SKM-1 treated with dmso at 0.1 percent for 144 hours (cell line): ENCODE measurements around the gene HOMER2.

ENCODE experiments used
- DNase-seq: peaks from one replicate; lab custom pipeline; 2025; ENCODE audit not compliant: unreplicated experiment; lab: John Stamatoyannopoulos, UW

HOMER2 gene

DNA sequence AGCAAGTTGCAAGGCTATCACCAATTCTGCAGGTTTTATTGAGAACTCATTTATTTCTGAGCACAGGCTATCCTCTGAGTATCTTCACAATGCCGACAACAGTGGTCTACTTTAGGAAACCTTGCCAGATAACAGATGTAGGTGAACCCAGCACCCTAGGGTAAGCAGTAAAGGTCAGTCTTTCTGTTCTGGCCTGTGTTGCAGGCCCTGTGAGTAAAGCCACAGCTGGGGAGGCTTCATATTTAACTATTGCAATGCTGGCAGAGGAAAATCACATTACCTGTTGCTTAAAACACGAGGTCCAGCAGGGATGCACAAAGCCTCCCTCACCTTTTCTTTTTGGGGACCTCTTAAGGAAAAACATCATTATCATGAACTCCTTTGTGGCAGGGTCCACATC, 87.6 kb downstream of the HOMER2 start:
- no peak for DNase-seq

DNA sequence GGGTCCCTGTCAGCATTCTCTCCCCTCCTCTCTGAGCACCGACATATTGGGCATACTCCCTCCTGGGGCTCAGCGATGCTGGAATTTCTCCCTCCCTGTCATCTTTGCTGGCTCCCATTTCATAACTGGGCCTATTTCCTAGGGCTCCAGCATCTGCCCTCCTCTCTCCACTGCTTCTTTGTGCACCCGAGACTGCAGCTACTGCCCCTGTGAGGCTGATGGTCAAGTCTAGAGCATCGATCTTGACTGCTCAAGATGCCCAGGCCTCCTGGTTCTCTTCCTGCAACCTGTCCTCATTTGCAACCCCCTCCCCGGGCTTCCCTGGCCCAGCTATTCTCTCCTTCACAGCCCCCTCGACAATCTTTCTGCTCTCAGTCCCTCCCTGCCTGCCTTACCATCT, 89.6 kb downstream of the HOMER2 start:
- DNase-seq, result no peak

DNA sequence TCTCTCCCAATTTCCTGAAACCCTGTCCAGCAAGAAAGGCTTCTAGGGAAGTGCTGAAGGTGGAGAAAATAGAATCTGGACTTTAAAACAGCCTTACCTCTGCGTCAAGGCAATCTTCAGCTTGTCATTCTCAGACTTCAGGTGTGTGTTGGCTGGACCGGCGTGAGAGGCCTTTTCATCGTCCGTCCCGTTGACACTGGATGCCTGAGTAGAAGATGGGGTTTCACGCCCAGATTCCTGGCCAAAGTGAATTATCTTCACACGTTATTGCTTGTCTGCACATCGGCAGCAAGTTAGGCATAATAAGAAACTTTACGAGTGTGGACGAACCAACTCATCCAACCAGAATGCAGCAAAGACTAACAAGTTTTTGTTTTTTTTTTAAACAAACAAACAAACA, 93.6 kb downstream of the HOMER2 start:
- no peak for DNase-seq

DNA sequence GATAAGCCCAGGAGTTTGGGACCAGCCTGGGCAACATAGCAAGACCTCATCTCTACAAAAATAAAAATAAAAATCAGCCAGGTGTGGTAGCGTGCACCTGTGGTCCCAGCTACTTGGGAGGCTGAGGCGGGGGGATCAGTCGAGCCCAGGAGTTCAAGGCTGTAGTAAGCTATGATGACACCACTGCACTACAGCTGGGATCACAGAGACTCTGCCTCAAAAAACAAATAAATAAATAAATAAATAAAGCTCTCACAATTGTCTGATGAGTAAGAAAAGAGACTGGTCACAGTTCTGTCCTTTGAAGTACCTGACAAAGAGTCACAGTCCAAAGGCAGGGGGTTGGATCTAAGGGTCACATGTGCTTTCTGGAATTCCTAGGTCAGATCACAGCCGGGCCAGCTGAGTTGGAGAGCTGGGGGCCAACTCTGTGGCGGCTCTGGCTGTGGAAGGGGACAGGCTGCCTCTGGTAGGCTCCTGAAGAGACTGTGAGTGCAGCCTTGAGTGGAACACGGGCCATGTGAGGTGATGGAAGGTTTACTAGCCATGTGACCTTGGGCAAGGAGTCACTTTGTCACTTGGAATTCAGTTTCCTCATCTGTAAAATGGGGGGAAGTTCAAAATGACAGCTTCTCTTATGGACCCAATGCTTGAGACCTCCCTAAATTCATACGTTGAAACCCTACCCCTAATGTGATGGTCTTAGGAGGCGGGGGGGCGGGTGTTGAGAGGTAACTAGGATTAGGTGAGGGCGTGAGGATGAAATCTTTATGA, 95.9 kb downstream of the HOMER2 start:
- DNase-seq, result no peak

DNA sequence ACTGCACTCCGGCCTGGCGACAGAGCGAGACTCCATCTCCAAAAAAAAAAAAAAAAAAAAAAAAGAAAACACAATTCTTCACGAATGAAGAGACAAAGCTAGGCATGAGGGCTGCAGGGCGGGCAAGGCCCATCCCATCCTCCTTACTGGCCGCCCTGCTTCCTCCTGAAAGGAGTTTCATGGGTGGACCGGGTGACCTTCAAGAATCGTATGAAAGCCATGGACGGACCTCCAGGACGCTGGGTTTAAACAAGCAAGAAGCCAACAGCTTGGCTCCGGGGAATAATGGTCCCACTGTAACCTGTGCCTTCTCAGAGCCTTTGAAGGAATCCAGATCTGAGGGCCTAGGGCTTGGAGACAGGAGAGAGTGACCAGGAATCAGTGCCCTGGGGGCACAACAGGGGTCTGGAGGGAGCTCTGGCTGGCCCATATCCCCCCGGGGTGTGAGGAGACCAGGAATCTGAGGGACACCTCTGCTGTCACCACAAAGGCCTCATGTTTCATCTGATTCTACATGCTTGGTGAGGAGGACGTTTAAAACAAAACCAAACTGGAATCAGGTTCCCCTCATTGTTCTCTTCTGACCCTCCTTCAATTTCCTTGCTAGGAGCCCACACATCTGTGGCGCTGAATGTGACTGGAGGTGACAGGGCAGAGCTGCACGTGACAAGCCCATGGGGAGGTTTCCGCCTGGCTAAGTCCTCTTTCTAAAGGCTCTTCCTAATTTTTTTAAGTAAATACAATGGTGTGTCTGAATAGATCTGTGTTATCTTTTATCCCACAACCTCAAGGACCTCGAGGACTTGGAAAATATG, 97.0 kb downstream of the HOMER2 start:
- DNase-seq, result no peak

DNA sequence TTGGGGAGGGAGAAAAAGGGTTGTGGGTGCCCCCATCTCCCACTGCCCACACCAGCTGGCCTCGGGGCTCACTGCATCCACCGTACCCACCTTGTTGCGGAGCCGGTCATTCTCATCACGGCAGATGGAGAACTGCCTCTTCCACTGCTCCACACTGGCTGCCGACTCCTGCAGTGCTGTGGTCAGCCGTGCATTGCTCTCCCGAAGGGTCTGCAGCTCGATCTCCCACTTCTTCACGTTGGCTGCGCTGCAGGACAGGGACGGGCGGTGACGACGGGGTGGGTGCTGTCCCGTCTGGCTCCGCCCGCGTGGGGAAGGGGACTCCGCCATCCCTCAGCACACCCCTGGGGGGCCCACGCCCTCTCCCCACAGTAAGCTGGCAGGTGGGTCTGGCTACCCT, 98.0 kb downstream of the HOMER2 start:
- no peak for DNase-seq

DNA sequence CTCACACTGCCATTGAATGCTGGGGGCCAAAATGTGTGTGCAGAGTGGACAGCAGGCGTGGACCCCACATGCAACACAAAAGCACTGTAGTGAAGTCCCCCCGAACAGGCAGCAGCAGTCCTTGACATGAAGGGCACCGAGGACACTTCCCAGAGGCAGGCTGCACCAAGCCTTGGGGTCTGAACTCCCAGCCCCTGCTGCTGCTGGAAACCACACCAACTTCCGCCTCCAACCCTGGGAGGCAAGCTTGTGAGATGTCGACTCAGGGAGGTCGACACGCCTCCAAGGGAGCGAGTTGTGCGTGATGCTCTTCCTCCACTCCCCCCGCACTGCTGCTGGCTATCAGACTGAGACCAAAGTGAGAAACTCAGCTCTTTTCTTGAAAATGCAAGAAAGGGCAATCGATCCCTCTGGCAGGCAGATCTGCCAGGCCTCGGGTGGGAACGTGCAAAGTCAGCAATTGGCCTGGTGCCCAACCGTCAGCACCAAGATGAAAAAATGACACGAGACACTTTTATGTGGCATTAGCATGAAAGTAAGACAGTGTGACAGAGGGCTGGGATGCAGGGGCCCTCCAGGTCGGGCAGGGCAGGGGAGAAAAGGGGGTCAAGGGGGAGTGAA, 99.5 kb downstream of the HOMER2 start:
- DNase-seq, result no peak

DNA sequence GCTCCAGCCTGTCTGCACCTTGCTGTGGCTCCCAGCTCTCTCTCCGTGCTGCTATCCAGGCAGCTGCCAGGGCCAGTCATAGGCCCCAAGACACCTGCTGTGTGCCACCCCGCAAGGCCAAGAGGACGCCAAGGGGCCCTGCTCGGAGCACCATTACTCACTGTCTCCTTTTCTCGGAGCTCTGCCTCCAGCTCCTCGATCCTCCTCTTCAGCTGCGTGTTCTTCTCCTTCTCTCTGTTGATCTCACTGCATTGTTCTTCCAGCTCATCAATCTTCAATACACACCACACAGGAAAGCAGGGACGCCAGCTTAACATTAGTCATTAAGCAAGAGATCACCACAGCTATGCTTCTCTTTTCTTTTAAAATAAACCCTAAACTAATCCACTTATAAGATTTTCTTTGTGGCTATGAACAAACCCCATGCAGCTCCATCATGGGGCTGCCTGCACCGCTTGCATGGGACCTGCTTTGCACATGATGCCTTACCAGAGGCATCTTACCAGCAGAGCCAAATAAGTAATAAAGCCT, 100.5 kb downstream of the HOMER2 start:
- DNase-seq, result no peak

DNA sequence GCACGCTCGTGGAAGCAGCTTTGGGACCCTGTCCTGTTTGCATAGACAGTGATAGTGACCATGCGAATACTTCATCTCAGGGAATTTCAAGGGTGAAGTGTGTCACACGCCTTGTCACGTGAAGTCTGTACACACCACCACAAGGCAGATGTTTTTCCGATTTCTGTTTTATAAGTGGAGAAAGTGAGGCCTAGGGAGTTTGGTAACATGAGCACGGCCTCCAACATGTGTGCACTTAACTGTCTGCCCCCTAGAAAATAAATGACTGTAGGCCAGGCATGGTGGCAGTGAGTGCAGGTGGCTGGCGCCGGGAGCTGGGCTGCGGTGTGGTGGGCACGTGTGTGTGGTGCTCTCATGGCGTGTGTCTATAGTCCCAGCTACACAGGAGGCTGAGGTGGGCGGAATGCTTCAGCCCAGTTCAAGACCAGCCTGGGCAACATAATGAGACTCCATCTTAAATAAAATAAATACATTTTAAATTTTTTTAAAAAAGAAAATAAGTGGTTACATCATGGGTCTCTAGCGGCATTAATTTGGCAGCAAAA, 101.1 kb downstream of the HOMER2 start:
- no peak for DNase-seq

DNA sequence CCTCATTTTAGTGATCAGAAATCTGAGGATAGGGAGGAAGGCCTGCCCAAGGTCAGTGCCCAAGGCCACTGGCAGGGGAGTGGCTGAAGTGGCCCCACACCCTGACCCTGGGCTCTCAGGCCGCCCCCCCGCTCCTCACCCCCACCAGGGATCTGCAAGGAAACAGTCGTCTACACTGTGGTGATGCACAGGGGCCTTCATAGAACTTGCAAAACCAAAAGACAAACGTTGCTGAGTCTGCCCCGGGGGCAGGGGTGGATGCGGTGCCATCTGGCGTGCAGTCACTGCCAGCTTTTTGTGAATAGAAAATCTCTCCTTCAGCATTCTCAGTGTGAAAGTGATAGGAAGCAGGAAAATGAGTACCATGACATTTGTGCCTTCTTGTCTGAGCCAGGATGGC, 101.8 kb downstream of the HOMER2 start:
- DNase-seq, result no peak

DNA sequence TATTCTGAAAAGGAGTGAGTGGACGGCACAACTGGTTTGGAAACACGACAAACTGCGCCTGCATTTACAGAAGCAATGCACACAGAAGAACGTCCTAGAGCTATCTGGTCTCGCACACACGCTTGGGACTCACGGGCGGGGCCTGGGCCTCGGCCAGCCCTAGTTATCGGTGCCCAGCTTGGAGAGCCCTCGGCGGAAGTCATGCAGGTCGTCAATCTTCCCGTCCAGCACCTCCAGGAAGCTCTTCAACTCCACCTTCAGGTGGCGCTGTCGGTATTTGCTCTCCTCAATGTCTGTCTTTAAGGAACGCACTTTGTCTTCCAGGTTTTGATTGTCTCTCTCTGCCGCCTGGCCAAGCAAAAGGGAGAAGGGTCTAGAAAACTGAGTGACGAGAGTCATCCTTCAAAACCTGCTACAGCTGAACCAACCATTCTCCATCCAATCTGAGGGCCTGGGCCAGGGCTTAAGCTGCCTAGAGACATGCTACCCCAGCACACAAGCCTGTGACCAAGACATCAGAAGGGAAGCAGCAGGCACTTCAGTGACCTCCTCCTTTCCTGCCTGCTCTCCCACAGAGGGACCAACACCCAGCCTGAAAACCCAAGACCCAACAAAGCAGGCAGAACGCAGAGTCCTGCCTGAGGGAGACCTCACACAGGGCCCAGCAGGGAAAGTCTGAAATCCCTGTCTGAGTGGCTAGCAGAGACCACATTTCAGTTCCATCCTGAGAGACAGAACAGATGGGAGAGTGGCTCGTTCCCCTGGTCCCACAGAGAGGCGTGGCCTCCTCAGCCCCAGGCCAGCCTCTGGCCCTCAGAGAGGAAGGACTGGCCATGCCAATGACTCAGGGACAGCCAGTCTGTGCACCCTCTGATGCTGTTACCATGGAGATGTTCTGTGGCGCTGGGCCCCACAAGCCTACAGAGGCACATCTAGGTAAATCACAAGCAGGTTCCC, 102.7 kb downstream of the HOMER2 start:
- DNase-seq, result peak; percentile 65

DNA sequence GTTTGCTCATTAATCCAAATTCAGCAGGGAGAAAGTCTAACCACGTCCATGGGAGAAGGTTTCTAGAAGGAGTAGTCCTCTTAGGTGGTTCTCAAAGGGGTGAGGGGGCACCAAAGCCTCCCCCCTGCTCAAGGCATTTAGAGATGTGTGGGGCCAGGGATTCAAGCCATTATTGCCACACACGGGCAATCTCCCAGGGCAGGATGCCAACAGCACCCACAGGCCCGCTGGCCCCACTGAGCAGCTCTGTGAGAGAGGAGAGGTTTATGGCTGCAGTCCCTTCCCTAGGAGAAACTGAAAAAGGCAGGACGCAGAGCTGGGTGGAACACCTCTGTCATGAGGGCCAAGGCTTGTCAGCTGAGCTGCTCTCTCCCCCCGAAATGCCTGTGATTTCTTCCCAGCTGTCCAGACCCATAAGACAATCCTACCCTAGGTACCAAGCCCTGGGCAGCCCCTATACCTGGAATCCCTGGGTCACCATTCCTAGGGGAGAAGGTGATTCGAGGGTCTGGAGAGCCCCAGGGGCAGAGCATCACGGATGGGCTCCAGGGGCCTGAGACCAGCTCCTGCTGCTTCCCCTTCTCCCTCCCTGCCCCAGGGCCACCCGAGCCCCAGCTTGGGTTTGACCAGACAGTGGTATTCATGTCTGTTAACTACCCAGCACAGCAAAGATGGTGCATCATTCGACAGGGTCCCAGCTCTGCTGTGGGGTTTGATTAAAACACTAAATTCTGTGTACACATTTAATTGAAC, 104.1 kb downstream of the HOMER2 start:
- no peak for DNase-seq

DNA sequence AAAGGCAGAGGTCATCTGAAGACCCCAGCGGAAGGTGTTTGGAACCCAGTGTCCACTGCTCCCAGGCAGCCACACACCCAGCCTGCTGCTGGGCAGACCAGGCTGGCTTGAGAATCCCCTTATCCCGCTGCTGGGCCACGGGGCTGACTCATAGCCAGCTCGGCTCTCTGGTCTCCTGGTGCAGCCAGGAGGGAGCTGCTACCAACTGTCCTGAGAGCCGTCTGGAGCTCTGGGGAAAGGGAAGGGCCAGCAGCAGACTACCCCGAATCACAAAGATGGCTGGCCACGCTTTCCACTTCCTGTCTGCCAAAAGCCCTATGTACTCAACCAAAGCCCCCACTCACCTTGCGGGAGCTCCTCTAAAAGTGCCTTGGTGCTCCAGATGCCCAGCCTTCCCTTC, 104.8 kb downstream of the HOMER2 start:
- no peak for DNase-seq

DNA sequence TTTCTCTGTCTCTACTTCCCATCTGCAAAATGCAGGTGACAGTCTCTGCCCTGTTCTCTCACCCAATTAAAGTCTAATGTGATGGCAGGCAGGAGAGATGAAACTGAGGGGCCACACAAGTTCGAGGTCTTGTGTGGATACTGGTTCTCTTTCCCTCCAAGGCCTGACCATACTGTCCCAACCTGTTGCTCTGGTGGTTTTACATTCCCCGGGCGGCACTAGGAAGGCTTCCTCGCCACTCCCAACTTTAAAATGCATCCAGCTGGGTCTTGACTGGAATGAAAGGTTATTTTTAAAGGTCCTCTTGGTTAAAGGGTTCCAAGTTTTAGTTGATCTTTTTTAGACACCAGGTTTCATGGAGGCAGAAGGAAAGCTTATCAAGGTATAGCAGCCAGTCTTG, 105.9 kb downstream of the HOMER2 start:
- DNase-seq, result no peak

DNA sequence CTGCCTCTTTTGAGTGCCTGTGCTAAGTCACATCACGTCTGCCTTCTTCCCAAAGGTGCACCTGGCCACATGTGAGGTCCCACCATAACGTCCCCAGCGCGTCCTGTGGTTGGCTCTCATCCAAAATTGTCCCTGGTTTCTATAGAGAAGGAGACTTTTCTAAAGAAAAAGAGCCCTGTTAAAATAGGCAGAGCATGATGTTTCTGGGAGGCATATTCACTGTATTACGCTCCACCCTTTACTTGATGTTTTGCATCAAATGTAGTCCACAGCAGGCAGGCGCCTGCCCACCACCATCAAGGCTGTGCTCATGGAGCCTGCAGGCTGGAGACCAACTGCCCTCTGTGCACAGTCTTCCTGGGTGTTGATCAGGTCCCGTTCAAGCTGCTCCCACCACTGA, 106.8 kb downstream of the HOMER2 start:
- no peak for DNase-seq

DNA sequence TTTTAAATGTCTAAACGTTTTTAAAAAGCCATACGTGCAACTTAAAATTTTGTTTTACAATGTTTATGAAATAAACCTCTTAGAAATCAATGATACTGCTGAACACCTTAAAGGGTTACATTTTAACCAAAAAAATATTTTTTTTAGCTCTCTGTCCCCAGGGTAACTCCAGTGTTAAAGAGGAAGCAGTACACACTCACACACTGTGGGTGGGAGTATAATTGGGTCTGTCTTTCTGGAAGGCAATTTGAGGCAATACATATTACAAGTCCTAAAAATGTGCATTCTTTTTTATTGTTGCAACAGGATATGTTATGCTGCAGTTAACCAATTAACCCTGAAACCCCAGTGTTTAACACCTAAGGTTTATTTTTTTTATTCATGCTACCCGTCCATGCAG, 109.0 kb downstream of the HOMER2 start:
- no peak for DNase-seq

DNA sequence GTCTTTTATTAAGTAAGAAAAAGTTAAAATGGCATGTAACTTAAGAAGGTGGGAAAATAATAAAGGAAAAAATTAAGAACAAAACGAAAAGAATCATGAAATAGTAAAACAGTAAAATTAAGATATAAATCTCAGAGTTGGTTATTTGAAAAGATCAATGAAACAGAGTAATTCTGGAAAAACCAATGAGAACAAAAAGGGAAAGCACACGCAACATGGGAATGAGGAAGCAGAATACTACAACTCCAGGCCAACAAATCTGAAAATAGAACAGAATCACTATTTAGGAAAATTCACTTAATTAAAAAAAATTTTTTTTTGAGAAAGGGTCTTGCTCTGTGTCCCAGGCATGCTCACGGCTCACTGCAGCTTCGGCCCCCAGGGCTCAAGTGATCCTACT, 112.4 kb downstream of the HOMER2 start:
- no peak for DNase-seq

DNA sequence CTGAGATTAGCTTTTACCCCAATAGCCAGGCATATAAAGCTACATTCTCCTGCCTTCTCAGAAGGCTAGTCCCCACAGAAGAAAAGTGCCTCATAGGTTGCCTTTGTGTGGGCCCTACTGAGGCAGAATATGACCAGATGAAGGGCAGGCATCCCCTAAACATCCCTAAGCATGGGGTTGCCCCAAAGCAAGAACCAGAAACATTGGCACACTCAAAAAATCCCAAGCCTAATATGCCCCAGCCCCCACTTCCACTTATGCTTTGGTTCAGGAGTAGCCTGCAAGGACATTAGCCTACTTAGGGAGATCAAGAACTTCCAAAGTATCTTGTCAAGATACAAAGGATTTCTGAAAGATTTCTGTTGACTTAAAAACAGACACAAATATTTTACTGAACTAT, 113.4 kb downstream of the HOMER2 start:
- DNase-seq, result no peak

DNA sequence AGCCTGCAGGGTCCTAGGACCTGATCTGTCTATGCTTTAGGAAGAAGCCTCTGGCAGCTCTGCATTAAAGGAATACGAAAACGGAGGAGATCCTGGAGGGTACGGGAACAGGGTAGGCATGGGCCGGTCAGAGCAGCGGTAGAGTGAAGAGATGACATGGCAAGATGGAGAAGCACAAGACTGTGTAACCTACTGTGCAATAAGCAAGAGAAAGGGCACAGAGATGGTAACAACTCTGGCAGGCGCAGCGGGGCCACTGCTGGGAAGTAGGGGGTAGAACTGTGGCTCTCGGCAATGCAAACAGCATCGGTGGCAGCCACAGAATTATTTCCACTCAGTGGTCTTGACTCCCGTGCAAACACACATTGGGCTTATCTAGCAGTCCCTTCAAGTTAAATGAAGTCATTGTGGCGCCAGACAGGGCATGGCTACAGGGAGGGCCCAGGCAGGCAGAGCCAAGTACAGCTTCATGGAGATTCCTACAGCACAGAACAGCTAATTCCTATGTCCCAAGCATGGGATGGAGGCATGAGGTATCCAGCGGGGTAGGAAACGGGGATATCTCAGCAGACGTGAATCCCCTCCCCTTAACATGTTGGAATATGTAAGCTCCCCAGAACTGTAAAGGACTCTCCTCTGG, 114.3 kb downstream of the HOMER2 start:
- no peak for DNase-seq
